HepG2 (cell line): ENCODE results near the gene IFNG-AS1. TPM values are rescaled to one million over a fixed set of nuclear protein-coding genes. Genes with fewer than 3 reads are reported as not detected.

Source experiments
- POLR2A ChIP-seq, 2 experiments: IDR thresholded peaks; 2 replicates each; pipeline ENCODE4 v1.6.1; 2011; ENCODE audit warnings: low read depth in 2 of 2, low read length in 2 of 2, mild to moderate bottlenecking in 1 of 2, moderate library complexity in 1 of 2; ENCODE audit not compliant: insufficient read depth in 1 of 2
- SP5 ChIP-seq: IDR thresholded peaks from 2 replicates; pipeline ENCODE4 v1.6.1; 2016; ENCODE audit warnings: low read depth, borderline replicate concordance
- TEAD2 ChIP-seq: sonication (generic); formaldehyde crosslinking; IDR thresholded peaks from 2 replicates; pipeline ENCODE4 v1.9.0; 2021; ENCODE audit warnings: missing genetic modification reagents
- ZMYM3 ChIP-seq: sonication (generic); formaldehyde crosslinking; IDR thresholded peaks from 2 replicates; pipeline ENCODE4 v1.5.1; 2020; ENCODE audit warnings: mild to moderate bottlenecking, missing genetic modification reagents
- ZNF761 ChIP-seq: sonication (generic); formaldehyde crosslinking; conservative IDR thresholded peaks from 2 replicates; pipeline ENCODE4 v1.4.0; 2020; ENCODE audit warnings: mild to moderate bottlenecking, missing genetic modification reagents
- ZNF816 ChIP-seq: sonication (generic); formaldehyde crosslinking; IDR thresholded peaks from 2 replicates; pipeline ENCODE4 v1.8.0; 2022; ENCODE audit warnings: missing genetic modification reagents, mild to moderate bottlenecking, borderline replicate concordance
- polyA plus RNA-seq, 8 experiments: library from polyadenylated mRNA; depleted of rRNA in 3 of 8; stranded (reverse) in 7 of 8; unstranded in 1 of 8; fragments of >200 nt; fragmentation: Illumina TruSeq in 4 of 8; extraction: Trizol in 4 of 8; gene quantifications; 2 replicates each; pipeline versions ENCODE4 v1.2.1 to v1.2.3, GENCODE V29; 2011 to 2016; ENCODE audit warnings: low read depth in 4 of 8, missing spikeins in 1 of 8, mixed read lengths in 1 of 8; ENCODE audit not compliant: insufficient read depth in 1 of 8
- total RNA-seq, 5 experiments: library from RNA; depleted of rRNA; stranded (reverse); fragments of >200 nt; fragmentation: Illumina TruSeq; extraction: Trizol; gene quantifications; 2 replicates each; pipeline ENCODE4 v1.2.3, GENCODE V29; 2016; ENCODE audit warnings: low read depth in 1 of 5
- TF ChIP-seq, protein P1 (sequence below): sonication (generic); formaldehyde crosslinking; IDR thresholded peaks from 2 replicates; pipeline ENCODE4 v1.4.0; 2020; ENCODE audit warnings: mild to moderate bottlenecking, missing genetic modification reagents
- TF ChIP-seq, protein P2 (sequence below): sonication (generic); formaldehyde crosslinking; IDR thresholded peaks from 2 replicates; pipeline ENCODE4 v1.4.0; 2020; ENCODE audit warnings: missing genetic modification reagents, borderline replicate concordance

The IFNG-AS1 gene
- total and polyA plus RNA-seq, 2 of the 13 experiments (the other 11 are each of a cell fraction or from before 2014, with no cell fraction given), result not detected

DNA sequence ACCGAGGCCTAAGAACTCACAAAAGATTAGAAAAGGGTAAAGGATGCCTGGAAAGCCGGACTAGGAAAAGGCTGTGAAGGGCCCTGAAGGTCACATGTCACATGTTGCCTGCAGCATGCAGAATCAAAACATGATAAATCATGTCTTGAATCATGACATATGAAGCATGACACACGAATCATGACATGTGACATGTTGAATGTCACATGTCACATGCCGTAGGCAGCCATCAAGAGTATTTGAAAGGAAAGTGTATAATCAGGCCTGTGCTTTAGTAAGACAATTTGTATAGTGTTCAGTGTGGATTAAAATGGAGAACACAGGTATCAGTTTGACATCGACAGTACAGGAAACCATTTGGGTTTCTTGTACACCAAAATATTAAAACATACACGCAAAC is 30.8 kb downstream of the IFNG-AS1 start (continued):
- TF ChIP-seq, protein P1, sequence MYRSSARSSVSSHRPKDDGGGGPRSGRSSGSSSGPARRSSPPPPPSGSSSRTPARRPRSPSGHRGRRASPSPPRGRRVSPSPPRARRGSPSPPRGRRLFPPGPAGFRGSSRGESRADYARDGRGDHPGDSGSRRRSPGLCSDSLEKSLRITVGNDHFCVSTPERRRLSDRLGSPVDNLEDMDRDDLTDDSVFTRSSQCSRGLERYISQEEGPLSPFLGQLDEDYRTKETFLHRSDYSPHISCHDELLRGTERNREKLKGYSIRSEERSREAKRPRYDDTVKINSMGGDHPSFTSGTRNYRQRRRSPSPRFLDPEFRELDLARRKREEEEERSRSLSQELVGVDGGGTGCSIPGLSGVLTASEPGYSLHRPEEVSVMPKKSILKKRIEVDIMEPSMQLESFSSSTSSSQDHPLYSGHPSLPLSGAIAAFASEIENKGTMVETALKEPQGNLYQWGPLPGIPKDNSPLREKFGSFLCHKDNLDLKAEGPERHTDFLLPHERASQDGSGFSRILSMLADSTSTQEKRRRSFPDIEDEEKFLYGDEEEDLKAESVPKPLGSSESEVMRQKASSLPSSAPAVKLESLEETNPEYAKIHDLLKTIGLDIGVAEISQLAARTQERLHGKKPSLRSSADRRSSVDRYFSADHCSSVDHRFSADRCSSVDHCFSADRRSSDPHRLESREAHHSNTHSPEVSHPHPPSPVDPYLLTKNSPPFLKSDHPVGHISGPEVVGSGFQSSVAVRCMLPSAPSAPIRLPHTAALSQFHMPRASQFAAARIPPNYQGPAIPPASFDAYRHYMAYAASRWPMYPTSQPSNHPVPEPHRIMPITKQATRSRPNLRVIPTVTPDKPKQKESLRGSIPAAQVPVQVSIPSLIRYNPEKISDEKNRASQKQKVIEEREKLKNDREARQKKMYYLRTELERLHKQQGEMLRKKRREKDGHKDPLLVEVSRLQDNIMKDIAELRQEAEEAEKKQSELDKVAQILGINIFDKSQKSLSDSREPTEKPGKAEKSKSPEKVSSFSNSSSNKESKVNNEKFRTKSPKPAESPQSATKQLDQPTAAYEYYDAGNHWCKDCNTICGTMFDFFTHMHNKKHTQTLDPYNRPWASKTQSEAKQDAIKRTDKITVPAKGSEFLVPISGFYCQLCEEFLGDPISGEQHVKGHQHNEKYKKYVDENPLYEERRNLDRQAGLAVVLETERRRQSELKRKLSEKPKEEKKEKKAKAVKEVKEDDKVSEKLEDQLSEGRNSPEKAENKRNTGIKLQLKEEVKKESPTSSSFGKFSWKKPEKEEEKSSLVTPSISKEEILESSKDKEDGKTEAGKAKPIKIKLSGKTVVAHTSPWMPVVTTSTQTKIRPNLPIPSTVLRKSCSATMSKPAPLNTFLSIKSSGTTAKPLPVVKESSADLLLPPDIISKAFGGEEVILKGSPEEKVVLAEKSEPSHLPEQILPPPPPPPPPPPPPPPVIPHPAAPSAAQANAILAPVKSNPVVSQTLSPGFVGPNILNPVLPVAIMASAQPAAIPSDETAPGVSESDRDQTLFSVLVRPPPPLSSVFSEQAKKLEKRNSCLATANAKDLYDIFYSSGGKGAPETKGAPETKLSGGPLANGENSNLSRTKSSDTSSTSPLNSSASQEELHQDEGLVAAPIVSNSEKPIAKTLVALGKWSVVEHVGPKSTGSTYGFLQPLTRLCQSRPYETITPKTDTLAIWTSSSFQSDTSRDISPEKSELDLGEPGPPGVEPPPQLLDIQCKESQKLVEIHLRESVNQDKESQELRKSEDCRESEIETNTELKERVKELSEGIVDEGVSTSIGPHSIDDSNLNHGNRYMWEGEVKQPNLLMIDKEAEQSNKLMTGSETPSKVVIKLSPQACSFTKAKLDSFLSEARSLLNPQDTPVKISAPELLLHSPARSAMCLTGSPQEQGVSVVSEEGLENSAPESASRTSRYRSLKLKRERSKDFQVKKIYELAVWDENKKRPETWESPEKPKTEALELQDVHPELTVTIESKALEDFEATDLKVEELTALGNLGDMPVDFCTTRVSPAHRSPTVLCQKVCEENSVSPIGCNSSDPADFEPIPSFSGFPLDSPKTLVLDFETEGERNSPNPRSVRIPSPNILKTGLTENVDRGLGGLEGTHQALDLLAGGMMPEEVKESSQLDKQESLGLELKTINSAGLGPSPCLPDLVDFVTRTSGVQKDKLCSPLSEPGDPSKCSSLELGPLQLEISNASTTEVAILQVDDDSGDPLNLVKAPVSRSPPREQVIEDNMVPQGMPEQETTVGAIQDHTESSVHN (CRISPR knock-in tag), result no peak
- TF ChIP-seq, protein P2, sequence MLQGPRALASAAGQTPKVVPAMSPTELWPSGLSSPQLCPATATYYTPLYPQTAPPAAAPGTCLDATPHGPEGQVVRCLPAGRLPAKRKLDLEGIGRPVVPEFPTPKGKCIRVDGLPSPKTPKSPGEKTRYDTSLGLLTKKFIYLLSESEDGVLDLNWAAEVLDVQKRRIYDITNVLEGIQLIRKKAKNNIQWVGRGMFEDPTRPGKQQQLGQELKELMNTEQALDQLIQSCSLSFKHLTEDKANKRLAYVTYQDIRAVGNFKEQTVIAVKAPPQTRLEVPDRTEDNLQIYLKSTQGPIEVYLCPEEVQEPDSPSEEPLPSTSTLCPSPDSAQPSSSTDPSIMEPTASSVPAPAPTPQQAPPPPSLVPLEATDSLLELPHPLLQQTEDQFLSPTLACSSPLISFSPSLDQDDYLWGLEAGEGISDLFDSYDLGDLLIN, result no peak
- no peak for TF ChIP-seq POLR2A (IDR thresholded peaks at IDR 0.05; ENCODE audit: insufficient read depth in 1 of 2, low read depth in 2 of 2, low read length in 2 of 2)
- TF ChIP-seq ZNF816, result no peak
- no peak for TF ChIP-seq TEAD2 (CRISPR knock-in tag)
- no peak for TF ChIP-seq SP5
- TF ChIP-seq ZMYM3, result no peak
- TF ChIP-seq ZNF761 (CRISPR knock-in tag), result no peak
